HCT116 (cell line): ENCODE results near the gene CASK. TPM values are rescaled to one million over a fixed set of nuclear protein-coding genes. Genes with fewer than 3 reads are reported as not detected.
A peak's percentile ranks its signal among the peaks of the same experiment; 100 is the strongest.

Experiments used
- ATAC-seq: fragments of 200-7000 bp; cut with Tn5 transposase; 2 replicates; pipeline ENCODE4 v1.9.1; 2020; ENCODE audit warnings: mild to moderate bottlenecking, moderate library complexity
- BruUV-seq: library from RNA; stranded (reverse); fragments of 400-500 nt; replicated peaks from 2 replicates; lab custom pipeline; 2021; lab: Mats Ljungman, UMichigan
- CTCF ChIA-PET: fragments of 300-600 bp; sonication (Branson Sonifier 250); formaldehyde crosslinking; loops from one replicate; lab custom pipeline; 2021; ENCODE audit warnings: antibody characterized with exemption; lab: Charles Lee
- POLR2A ChIA-PET: fragments of 300-600, 350-600 bp; sonication (Branson Sonifier 250); formaldehyde crosslinking; loops from one replicate; lab custom pipeline; 2021; ENCODE audit warnings: antibody characterized with exemption; lab: Charles Lee
- RAD21 ChIA-PET, 2 experiments: fragments of 300-600 bp; sonication (Branson Sonifier 250); formaldehyde crosslinking; loops; one replicate each; lab custom pipeline; 2023; ENCODE audit warnings: low total read pairs in 2 of 2; ENCODE audit not compliant: uncharacterized antibody in 2 of 2, unreplicated experiment in 2 of 2, low non-redundant PET in 1 of 2; lab: Charles Lee
- DNase-seq: peaks from one replicate; pipeline ENCODE4 v3.0.0-alpha.2; 2010; ENCODE audit warnings: low read depth, low spot score
- H2AFZ ChIP-seq: fragments of 200-600 bp; shearing (Covaris generic), sonication (generic); 2 replicates; pipeline ENCODE4 v1.6.1; 2017; ENCODE audit warnings: low read depth, mixed run types, mixed read lengths, antibody characterized with exemption, low read length; ENCODE audit not compliant: poor library complexity, severe bottlenecking
- H3K27ac ChIP-seq: 2 replicates; pipeline ENCODE4 v1.5.1; 2012; ENCODE audit warnings: low read depth, low read length
- H3K27me3 ChIP-seq: fragments of 200-600 bp; sonication (generic); 2 replicates; pipeline ENCODE4 v1.6.1; 2016; ENCODE audit warnings: mixed run types, low read length, mixed read lengths; ENCODE audit not compliant: insufficient read depth
- H3K36me3 ChIP-seq, 2 experiments: fragments of 200-500 bp in 1 of 2; fragments of 200-600 bp in 1 of 2; sonication (Bioruptor generic) in 1 of 2; sonication (generic) in 1 of 2; 2 replicates each; pipeline versions ENCODE4 v1.5.1 to v1.6.1; 2014 to 2016; ENCODE audit warnings: low read length in 2 of 2, inconsistent platforms in 1 of 2, mixed read lengths in 1 of 2, mixed run types in 1 of 2; ENCODE audit not compliant: insufficient read depth in 2 of 2, control insufficient read depth in 1 of 2
- H3K4me1 ChIP-seq, 2 experiments: fragments of 200-600 bp in 1 of 2; sonication (generic) in 1 of 2; 2 replicates each; pipeline versions ENCODE4 v1.5.1 to v1.6.1; 2012 to 2017; ENCODE audit warnings: low read length in 2 of 2, inconsistent platforms in 1 of 2, mild to moderate bottlenecking in 1 of 2, mixed read lengths in 1 of 2, mixed run types in 1 of 2, moderate library complexity in 1 of 2; ENCODE audit not compliant: insufficient read depth in 2 of 2, control insufficient read depth in 1 of 2
- H3K4me2 ChIP-seq: fragments of 200-600 bp; sonication (generic); 2 replicates; pipeline ENCODE4 v1.6.1; 2017; ENCODE audit warnings: mixed run types, low read length, mixed read lengths
- H3K4me3 ChIP-seq, 2 experiments: fragments of 200-600 bp in 1 of 2; sonication (generic) in 1 of 2; replicated peaks in 1 of 2; 2 replicates each; pipeline ENCODE4 v1.5.1; 2011 to 2016; ENCODE audit warnings: low read length in 2 of 2, control low read depth in 1 of 2, low read depth in 1 of 2, mild to moderate bottlenecking in 1 of 2, mixed read lengths in 1 of 2, mixed run types in 1 of 2
- H3K79me2 ChIP-seq: fragments of 200-600 bp; sonication (generic); 2 replicates; pipeline ENCODE4 v1.6.1; 2017; ENCODE audit warnings: mild to moderate bottlenecking, mixed run types, low read length, moderate library complexity, mixed read lengths; ENCODE audit not compliant: insufficient read depth
- H3K9ac ChIP-seq: fragments of 200-600 bp; sonication (generic); 2 replicates; pipeline ENCODE4 v1.6.1; 2016; ENCODE audit warnings: low read length, mixed read lengths
- H3K9me2 ChIP-seq: fragments of 200-600 bp; sonication (generic), shearing (Covaris generic); 2 replicates; pipeline ENCODE4 v1.6.1; 2017; ENCODE audit warnings: mixed run types, mild to moderate bottlenecking, moderate library complexity; ENCODE audit not compliant: insufficient read depth
- H3K9me3 ChIP-seq, 2 experiments: fragments of 200-500 bp in 1 of 2; fragments of 200-600 bp in 1 of 2; sonication (Bioruptor generic) in 1 of 2; sonication (generic) in 1 of 2; 2 replicates each; pipeline ENCODE4 v1.6.1; 2014 to 2017; ENCODE audit warnings: low read length in 2 of 2, mixed read lengths in 2 of 2, inconsistent platforms in 1 of 2, low read depth in 1 of 2, mild to moderate bottlenecking in 1 of 2, mixed run types in 1 of 2, moderate library complexity in 1 of 2; ENCODE audit not compliant: control insufficient read depth in 1 of 2, insufficient read depth in 1 of 2
- H4K20me1 ChIP-seq: fragments of 200-600 bp; sonication (generic), shearing (Covaris generic); 2 replicates; pipeline ENCODE4 v1.6.1; 2017; ENCODE audit warnings: mixed run types, mild to moderate bottlenecking, moderate library complexity; ENCODE audit not compliant: insufficient read depth
- CBX3 ChIP-seq: IDR thresholded peaks from 2 replicates; pipeline ENCODE4 v1.6.1; 2012; ENCODE audit warnings: low read depth
- CEBPB ChIP-seq: IDR thresholded peaks from 2 replicates; pipeline ENCODE4 v1.6.1; 2012; ENCODE audit warnings: low read depth
- ELF1 ChIP-seq: IDR thresholded peaks from 2 replicates; pipeline ENCODE4 v1.6.1; 2012; ENCODE audit warnings: low read depth, borderline replicate concordance
- EZH2phosphoT487 ChIP-seq: fragments of 200-600 bp; IDR thresholded peaks from 2 replicates; pipeline ENCODE4 v1.6.1; 2018; ENCODE audit warnings: antibody characterized with exemption, borderline replicate concordance
- FOSL1 ChIP-seq: IDR thresholded peaks from 2 replicates; pipeline ENCODE4 v1.6.1; 2012; ENCODE audit warnings: low read depth
- JUND ChIP-seq: IDR thresholded peaks from 2 replicates; pipeline ENCODE4 v1.6.1; 2012
- SP1 ChIP-seq: IDR thresholded peaks from 2 replicates; pipeline ENCODE4 v1.6.1; 2012; ENCODE audit warnings: low read depth
- SRF ChIP-seq: IDR thresholded peaks from 2 replicates; pipeline ENCODE4 v1.6.1; 2012; ENCODE audit warnings: low read depth
- TCF7L2 ChIP-seq: IDR thresholded peaks from 2 replicates; pipeline ENCODE4 v1.7.0; 2011; ENCODE audit warnings: borderline replicate concordance, inconsistent platforms; ENCODE audit not compliant: insufficient read depth, insufficient read length; ENCODE audit errors: extremely low read depth
- intact Hi-C: fragments of 100-400 bp; cut with micrococcal nuclease; formaldehyde crosslinking; loops from 2 replicates; pipeline ENCODE4 v1.10.0; 2022
- total RNA-seq: library from RNA; stranded (reverse); gene quantifications from one replicate; pipeline ENCODE4 v1.2.1, GENCODE V29; 2021; ENCODE audit not compliant: unreplicated experiment
- TF ChIP-seq, protein P1 (sequence below), 3 experiments: fragments of 200-600 bp in 1 of 3; sonication (generic) in 1 of 3; IDR thresholded peaks in 2 of 3; conservative IDR thresholded peaks in 1 of 3; 2 replicates each; pipeline ENCODE4 v1.5.1; 2012 to 2017; ENCODE audit warnings: low read depth in 2 of 3, low read length in 2 of 3, antibody characterized with exemption in 1 of 3, borderline replicate concordance in 1 of 3, control low read depth in 1 of 3, mild to moderate bottlenecking in 1 of 3, mixed read lengths in 1 of 3, mixed run types in 1 of 3, moderate library complexity in 1 of 3; ENCODE audit not compliant: insufficient read depth in 1 of 3
- TF ChIP-seq, protein P2 (sequence below): IDR thresholded peaks from 2 replicates; pipeline ENCODE4 v1.6.1; 2012

CASK gene
- total RNA-seq, 1 experiment from 2014 or later: 39.0 TPM

- H3K9me2 ChIP-seq: no peaks in the 10 kb centered on the region
- no peak overlapping the region for H2AFZ ChIP-seq
- ChIA-PET POLR2A (no interaction called here), CTCF (no interaction called here), RAD21 (no interaction called here)
- H3K4me2 ChIP-seq: peak overlapping the region; percentile 35; the same call in 1 of the 2 replicates
- no peaks in the 10 kb centered on the region for H3K36me3 ChIP-seq
- DNase-seq (no peak), ATAC-seq (no peak)
- TF ChIP-seq EZH2phosphoT487 (no peak), ELF1 (no peak)
- TF ChIP-seq, protein P1, sequence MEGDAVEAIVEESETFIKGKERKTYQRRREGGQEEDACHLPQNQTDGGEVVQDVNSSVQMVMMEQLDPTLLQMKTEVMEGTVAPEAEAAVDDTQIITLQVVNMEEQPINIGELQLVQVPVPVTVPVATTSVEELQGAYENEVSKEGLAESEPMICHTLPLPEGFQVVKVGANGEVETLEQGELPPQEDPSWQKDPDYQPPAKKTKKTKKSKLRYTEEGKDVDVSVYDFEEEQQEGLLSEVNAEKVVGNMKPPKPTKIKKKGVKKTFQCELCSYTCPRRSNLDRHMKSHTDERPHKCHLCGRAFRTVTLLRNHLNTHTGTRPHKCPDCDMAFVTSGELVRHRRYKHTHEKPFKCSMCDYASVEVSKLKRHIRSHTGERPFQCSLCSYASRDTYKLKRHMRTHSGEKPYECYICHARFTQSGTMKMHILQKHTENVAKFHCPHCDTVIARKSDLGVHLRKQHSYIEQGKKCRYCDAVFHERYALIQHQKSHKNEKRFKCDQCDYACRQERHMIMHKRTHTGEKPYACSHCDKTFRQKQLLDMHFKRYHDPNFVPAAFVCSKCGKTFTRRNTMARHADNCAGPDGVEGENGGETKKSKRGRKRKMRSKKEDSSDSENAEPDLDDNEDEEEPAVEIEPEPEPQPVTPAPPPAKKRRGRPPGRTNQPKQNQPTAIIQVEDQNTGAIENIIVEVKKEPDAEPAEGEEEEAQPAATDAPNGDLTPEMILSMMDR (IDR thresholded peaks at IDR 0.05 in 2 of 3, conservative IDR thresholded peaks at IDR 0.05 in 1 of 3; ENCODE audit: borderline replicate concordance in 1 of 3, insufficient read depth in 1 of 3, low read depth in 2 of 3, low read length in 2 of 3): no peak
- intact Hi-C loops: no loop called here
- no peaks in the 10 kb centered on the region for H4K20me1 ChIP-seq
- no peak overlapping the region; a peak in 1 of 4 replicates for H3K4me3 ChIP-seq
- H3K9ac ChIP-seq: no peak overlapping the region
- peak overlapping the region; percentile 58; the same call in 1 of the 2 replicates for H3K27ac ChIP-seq
- BruUV-seq: no TSS peak
- no peaks in the 10 kb centered on the region for H3K9me3 ChIP-seq
- H3K27me3 ChIP-seq: no peaks in the 10 kb centered on the region
- H3K79me2 ChIP-seq: 0 out of 2 replicates have a peak, but pooled peaks cover 12% of the 10 kb centered on the region
- peaks cover 8 to 18% of the 10 kb centered on the region in 2 experiments for H3K4me1 ChIP-seq
Observed at GRCh38 chrX:41890026-41890423, 33.3 kb downstream of the CASK start.

DNA sequence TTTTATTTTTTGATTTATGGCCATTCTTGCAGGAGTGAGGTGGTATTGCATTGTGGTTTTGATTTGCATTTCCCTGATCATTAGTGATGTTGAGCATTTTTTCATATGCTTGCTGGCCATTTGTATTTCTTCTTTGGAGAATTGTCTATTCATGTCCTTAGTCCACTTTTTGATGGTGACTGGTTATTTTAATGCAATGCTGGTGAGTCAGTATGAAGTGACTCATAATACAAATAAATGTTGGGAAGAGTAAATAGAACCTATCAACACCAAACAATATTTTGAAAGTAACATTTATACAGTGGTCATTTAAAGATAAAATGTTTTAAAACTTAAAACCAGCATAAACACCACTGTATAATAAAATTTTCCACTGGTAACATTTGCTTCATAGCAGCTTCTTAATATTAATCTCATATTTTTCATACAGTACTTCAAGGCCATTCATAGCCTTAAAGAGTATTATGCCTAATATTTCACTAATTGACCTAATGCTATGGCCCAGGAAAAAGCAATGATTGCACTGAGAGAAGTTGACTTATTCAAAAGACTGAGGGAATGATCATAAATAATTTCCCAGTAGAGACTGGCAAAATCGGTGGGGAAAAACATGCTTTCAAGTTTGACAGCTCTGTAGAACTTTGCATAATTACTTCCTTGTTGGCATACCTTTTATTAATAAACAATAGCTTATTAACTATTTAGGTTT lies 33.9 kb downstream of the CASK start:
- ChIA-PET POLR2A (no interaction called here), CTCF (no interaction called here), RAD21 (no interaction called here)
- Histone ChIP-seq H3K27ac (peak overlapping the region; percentile 58; the same call in 1 of the 2 replicates), H3K27me3 (no peaks in the 10 kb centered on the region), H3K4me1 (peaks cover 8 to 18% of the 10 kb centered on the region in 2 experiments), H4K20me1 (no peaks in the 10 kb centered on the region), H3K4me3 (no peak overlapping the region; a peak in 1 of 4 replicates), H3K4me2 (peak overlapping the region; percentile 35; the same call in 1 of the 2 replicates), H3K9me2 (no peaks in the 10 kb centered on the region), H3K36me3 (no peaks in the 10 kb centered on the region), H3K79me2 (0 out of 2 replicates have a peak, but pooled peaks cover 15% of the 10 kb centered on the region), H2AFZ (no peak overlapping the region), H3K9me3 (no peaks in the 10 kb centered on the region), H3K9ac (no peak overlapping the region)
- DNase-seq (peak; percentile 27), ATAC-seq (no peak)
- intact Hi-C loops: no loop called here
- BruUV-seq: no TSS peak
- TF ChIP-seq, protein P2, sequence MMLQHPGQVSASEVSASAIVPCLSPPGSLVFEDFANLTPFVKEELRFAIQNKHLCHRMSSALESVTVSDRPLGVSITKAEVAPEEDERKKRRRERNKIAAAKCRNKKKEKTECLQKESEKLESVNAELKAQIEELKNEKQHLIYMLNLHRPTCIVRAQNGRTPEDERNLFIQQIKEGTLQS: no peak
- TF ChIP-seq FOSL1 (peak; percentile 80), CBX3 (0 out of 2 replicates have a peak, but pooled peaks have one; percentile 25), SP1 (0 out of 2 replicates have a peak, but pooled peaks have one; percentile 26), JUND (peak; percentile 60), TCF7L2 (no peak), SRF (no peak), CEBPB (0 out of 2 replicates have a peak, but pooled peaks have one; percentile 28)
